SW480 (cell line): Measurements from ENCODE around the gene DRGX.

ENCODE experiments used
- DNase-seq: peaks from one replicate; pipeline ENCODE4 v3.0.0-alpha.2; 2016; ENCODE audit warnings: low spot score

DRGX gene

DNA sequence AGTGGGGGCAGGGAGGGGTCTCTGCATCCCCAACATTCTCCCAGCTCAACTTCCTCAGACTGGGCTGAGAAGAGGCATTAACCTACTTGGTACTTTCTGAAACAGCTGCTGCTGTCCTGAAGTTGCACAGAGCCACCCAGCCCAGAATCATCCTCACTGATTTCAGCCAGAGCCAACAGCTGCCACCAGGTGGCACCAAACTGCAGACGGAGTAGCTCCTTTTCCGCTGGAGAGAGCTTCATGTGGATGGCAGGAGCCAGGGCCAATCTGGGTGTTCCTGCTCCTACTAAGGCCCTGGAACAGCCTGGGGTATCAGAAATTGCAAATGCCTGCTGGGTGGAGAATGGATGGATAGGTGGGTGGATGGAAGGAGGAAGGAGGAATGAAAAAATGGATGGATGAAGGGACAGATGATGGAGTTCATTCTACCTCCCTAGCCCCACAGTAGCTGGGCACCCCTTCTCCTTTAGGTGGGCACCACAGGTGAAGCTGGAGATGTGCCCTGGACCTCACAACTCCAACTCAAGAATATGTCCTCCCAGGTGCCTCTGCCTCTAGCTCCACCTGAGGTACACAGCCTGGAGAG, 11.8 kb upstream of the DRGX start:
- DNase-seq: peak; percentile 59

DNA sequence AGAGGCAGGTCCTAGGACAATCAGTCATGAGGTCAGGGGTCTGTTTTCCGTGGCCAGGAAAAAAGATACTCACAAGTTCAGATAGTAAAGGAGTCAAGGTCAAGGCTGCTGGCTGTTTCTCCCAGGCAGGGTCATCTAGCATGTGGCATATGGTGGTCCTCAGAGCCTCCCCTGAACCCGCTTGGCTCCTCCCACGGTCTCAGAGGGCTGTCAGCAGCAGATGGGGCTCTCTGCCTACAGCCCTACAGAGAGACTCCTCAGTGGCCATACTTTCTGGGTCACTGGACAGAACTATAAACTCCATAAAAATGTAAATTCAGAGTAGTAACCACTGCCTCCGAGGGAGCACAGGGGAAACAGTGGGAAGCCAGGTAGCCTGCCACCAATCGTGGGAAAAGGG, 11.3 kb upstream of the DRGX start:
- DNase-seq: no peak

DNA sequence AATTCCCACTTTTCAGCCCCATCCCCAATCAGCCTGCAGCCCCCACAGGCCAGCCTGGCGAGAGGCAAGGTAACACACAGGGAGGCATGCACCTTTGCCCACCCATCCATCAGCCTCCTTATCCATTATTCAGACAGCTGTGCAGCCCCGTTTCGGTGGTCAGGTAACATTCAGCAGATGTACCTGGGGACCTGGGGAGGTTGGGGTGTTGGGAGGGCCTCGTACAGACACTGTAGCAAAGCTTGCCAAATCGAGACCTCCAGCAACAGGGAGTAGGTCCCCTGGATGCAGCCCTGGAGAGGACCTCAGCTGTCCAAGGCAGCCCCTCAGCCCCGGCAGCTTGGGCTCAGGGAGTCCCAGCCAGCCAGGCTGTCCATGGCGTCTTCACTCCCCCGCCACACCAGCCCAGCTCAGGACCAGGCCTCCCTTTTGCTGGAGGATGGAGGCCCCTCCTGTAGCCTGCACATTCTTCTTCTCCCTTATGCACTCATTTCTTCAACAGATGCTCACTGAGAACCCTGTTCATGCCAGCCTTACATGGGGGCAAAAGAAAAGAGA, 8.5 kb upstream of the DRGX start:
- DNase-seq: no peak

DNA sequence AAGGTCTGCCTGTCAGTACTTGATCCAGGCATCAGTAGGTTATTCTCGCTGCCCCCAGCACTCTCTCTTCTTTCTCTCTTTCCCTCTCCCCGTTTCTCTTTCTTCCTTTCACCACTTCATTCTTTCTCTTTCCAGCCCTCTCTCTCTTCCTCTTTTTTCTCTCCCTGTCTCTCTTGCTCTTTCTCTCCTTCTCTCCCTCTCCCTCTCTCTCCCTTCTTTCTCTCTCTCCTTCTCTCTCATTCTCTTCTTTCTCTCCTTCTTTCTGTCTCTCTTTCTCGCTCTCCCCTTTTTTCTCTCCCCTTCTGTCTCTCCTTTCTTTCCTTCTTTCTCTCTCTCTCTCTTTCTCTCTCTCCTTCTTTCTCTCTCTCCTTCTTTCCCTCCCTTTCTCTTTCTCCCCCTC, 7.5 kb upstream of the DRGX start:
- no peak for DNase-seq

DNA sequence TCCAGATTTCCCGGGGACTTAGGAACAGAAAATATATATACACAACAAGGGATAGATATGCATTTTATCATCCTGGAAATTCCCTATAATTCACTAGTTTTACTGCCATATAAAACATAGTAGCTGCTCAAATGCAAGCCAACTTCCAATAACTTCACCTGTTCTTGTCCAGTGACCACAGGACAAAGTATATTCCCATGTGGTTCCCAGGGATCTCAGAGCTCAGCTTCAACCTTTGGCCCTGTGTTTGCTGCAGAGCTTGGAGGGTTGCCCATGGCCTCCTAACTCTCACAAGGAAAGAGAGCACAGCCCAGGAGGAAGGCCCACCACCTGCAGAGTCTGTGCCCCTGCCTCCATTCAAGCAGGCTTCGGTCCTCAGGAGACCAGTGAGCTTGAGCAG, 4.5 kb upstream of the DRGX start:
- DNase-seq: no peak

DNA sequence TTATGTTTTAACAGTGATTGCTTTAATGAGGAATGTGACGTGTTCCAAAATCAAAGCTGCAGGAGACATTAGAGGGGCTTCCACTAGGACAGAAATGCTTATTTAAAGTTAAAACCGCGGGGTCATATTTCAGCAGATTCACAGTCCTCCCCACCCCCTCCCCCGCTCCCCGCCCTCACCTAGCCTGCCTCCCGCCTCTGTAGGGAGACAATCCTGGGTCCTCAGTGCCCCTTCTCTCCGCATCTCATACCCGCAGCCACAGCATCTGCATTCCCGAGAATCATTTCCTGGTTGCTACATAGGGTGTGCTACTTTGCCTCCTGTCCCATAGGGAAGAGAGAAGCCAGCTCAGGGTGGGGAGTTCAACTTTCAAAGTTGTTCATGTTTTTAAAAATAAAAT, 3.1 kb upstream of the DRGX start:
- DNase-seq: no peak

DNA sequence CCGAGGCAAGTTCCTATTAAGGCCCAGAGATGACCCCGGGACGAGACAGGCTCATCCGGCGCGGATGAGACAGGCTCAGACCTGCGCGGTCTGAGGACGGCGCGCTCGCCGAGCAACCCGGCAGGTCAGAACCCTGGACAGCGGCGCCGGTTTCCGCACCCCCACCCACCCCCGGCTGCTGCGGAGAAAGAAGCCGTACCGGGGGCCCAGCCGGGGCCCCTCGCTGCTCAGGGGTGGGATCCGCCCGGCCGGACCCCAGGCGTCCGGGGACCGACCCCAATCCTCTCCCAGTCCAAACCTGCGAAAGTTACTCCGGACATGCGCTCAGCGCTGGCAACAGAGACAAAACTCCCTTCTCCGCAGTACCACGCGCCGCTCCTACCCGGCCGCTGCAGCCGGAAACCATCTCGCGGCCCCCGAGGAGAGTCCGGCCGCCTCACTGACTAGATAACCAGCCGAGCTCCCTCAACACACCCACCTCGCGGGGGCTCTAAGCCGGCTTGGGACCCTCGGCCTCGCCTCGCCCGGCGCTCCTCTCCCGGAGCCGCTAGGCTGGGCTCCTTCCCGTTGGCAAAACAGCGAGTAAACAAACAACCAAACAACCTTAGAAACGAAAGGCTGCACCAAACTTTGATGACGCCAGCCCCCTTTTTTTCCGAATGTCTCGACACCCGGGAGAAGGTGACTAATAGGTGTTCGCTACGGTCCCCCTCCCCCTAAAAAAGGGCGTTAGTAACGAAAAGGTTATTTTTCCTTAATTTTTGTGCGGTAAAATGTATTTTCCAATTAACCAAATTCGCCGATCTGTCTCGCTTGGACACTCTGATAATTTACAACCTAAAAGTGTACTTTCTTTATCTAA, 2.3 kb upstream of the DRGX start:
- DNase-seq: no peak

DNA sequence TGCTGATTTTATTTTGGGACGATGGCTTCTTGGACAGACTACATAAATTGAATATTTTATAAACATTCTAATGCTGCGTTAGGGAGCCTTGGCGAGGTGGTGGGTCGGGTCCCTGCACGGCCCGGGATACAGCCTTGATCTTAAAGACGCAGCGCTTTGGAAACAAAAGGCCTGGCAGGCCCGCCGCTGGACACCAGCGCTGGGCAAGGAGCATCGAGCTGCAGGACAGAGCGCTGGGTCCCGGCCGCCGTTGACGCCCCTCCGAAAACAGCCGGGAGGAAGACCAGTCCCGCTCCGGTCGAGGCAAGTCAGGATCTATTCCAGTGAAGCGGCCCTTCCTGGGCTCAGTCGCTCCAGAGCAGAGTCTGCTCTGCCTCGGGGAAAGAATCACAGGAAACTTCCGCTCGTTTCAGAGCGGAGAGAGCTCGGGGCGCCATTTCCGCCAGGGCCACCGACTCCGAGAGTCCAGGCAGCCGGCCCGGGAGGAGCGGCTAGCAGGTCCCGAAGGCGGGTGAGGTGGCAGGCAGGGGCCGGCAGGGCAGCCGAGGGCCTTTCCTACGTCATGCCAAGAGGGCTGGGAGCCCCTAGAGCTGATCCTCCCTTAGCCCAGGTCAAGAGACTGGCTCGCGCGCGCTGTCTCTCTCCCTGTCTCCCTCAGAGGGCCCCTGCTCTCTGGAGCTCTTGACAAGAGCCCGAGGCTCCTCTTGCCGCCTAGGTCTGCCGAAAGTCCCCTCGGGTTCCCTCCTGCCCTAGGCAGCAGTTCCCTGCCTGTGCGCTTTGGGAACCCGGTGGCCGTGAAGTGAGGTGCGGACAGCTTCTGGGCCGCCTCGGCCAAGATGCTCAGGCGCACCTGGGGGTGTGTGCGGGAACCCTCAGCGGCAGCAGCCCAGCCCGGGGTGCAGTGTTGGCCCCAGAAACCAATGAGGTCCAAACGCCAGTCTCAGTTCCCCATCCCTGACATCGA, 1.4 kb upstream of the DRGX start:
- no peak for DNase-seq

DNA sequence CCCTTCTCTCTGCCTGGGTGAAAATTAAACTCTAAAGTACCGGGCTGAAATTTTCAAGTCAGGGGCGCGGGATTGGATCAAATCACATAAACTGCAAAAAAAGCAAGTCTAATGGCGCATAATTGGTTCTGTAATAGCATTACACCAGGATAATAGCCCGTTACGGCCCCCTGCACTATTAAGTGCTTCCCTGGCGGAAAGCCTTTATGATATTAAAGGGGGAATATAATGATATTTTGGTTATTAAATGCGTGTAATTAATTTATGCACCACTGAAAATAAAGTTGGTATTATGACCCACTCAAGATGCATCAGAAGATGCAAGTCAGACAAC, 744 bp upstream of the DRGX start:
- DNase-seq: no peak

DNA sequence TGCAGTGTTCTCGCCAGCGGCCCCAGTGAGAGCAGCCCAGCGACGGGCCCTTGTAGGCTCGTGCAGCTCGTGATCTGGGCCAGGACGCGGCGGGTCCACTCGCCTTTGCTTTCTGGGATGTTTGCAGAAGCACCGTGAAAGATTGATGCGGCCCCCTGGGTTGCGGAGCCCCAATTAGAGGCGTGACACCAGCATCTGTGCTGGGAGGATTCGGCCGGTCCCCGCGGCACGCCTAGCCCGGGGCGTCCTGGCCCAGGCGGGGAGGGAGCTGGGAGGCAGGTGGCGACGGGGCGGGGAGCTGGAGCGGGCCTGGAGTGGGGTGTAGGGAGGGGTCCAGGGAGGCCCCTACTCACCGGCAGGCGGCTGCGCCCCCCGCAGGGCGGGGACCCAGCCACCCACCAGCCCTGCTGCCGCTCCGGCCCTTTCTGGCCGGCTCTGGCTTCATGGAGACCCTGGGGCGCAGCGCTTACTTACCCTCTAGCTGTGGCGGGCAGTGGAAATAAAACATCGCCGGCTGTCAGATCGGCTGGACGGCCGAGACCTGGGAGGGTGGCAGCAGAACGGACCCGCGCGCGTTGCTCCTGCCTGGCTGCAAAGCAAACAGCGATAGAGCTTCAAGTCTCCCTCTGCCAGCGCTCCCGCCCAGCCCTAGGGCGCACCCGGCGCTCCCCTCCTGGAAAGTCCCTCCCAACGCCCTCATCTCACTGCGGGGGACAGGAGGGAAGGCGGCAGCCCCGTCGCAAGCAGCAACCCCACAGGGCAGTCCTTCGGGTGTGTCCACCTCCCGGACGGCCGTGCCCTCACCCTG, 752 bp downstream of the DRGX start:
- peak; percentile 6 for DNase-seq

DNA sequence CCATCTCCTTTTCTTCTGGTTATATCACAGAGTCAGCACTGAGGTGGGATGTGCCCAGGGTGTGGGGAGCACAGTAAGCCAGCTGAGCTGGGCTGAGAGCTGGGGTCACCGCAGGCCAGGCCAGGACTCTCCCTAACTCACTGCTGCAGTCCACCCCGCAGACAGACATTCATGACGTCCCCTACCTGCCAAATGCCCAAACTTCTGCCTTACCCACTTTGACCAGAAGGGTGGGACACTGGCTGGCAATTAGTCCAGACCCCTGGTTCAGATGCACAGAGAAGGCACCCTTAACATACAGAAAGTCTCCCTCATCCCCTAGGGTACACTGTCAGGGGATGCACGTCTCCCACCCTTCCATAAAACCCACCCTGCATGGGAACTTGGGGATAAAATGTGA, 2.1 kb downstream of the DRGX start:
- no peak for DNase-seq

DNA sequence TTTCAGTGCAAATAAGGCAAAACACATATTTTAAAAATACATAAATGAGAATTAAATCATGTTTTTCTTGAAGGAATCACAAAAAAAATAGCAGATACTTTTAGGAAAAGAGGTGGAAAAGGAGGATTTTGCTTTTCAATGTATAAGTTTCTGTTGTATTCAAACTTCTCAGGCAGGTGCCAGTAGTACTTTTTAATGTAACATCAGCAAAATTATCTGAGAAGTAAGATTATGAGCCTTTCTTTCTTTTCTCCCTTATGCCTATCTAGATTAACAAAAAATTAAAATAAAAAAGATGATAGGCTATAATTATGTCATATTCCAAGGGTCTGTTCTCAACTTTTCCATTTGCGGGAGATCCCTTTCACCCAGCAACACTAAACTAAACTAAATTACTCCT, 2.6 kb downstream of the DRGX start:
- no peak for DNase-seq

DNA sequence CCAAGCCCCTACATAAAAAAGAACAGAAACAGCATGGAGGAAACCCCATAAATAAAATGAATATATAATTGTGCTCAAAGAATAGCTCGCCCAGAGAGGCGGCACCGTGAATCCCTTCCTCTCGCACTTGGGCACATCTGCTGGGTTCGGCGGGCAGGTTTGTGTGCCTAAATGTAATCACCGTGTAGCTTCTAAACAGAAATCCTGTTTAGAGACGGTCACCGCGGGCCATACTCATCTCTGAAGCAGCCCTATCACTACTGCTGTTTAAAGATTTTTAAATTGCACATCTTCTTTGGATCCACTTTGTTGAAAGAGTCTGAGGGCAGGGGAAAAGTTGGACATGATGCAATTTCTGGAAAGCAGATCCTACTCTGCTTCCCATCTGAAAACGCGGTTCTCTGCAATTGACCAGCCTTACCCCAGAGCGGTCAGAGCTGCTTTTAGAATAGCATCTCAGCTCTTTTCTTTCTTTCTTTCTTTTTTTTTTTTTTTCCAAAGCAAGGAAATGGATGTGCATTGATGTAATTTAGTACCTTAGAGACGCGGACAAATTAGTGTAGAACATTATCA, 6.4 kb downstream of the DRGX start:
- DNase-seq: no peak

DNA sequence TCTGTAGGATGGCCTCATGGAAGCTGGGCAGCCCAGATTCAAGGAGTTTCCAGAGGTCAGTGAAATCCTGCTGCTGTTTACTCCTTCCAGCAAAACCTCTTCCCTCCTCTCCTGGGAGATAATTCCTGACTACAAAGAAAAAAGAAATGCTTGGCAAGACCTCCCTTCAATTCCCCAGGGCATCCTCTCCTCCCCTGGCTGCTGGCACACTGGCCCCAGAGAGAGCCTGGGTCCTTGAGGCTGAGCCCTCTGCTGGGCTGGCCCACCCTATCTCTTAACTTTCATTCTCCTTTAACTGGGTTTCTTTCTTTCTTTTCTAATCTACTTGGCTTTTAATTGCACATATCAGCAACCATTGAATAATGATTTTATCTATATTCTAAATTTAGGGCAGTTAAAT, 7.7 kb downstream of the DRGX start:
- no peak for DNase-seq

DNA sequence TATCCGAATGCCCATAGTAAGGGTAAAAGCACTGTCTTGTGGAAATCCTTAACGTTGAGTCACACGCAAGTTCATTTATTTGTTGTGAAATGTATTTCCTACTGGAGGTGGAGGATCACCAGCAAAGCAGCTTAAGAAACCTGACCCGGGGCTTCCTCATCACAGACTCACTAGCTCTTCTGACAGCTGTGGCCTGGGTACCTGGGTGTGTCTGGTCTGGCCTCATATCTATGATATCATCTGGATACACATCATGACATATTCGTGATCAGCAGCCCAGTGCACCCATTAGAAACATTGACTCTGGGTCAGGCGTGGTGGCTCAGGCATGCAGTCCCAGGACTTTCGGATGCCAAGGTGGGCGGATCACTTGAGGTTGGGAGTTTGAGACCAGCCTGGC, 8.8 kb downstream of the DRGX start:
- DNase-seq: no peak

DNA sequence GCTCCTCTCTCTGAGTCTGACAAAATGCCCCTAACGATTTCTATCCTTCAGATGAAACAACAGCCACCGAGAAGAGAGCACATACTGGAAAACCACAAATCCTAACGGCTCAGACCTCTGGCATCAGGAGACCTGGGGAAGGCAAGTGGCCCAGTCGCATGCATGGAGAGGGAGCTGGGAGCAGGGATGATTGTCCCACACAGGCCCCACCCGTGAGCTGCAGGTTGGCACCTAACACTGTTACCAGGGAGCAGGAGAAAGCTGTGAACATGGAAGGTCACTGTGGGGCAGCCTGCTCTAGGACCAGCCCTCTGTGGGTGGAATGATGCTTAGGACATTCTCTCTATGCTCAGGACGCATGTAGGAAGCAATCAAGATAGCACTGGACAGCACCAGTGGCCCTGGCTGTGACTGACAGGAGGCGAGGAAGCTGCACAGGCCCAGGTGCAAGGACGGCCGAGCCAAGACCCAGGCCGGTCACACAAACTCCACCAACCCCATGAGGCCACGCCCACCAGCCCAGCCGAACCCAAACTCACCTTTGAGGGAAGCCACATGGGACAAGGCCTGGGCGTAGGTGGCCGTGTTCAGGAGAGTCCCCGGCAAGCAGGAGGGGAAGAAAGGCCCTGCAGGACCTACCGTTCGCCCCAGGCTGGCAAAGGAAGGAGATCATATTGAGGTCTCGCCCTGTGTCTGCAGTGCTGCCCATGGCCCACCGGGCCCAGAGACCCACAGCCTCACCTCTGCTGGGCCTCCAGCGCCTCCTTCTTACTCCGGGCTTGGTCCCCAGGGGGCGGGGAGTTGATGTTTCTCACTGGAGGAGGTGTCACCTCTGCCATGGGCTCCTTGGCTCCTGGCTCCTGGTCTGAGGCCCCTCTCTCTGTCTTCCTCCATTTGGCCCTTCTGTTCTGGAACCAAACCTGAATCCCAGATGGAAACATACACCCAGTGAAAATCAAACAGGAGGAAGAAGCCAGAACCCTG, 9.7 kb downstream of the DRGX start:
- DNase-seq: no peak

DNA sequence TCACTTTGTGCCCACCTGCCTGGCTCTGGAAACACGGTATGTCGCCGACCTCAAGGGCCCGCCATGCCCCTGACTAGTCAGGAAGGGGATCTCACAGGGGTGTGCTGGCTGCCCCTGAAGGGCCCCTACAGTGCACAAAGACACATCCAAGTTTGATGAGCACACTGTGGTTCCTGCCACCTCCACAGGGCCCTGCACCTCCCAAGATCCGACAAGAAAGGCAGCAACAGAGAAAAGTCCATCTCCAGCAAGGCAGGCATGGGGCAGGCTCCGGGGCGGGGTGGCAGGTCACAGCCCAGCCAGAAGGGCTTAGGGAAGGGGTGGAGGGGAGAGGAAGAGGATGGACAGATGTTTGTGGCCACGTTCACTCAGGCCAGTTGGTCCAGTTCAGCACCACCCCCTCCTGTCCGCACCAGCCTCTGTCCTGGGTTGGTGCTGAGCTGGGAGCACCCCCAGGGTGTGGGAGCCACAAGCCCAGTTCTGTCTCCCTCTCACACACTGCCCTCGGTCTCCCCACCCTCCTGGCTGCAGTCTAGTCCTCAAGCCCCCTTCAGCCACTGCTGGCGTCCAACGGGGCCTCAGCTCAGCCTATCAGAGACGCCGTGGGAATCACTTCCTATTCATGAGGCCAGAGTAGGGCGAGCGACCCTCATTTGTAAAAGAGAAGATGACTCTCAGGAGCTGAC, 11.5 kb downstream of the DRGX start:
- no peak for DNase-seq

DNA sequence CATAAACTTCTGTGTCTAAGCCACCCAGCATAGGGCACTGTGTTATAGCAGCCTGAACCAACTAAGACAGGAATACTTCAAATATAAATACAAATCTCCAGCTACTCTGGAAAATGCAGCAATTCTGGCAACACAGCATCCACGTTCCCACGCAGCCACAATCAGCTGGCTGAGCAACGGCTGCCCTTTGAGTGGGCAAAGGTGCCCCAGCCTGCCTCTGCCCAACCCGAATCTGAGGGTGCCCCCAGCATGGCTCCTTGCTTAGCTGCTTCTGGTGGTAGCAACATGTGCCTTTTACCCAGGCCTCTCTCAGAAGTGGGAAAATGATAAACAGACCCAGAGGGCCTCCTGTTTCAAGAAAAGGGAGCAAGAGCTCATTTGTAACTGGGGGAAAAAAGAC, 12.0 kb downstream of the DRGX start:
- DNase-seq: no peak

DNA sequence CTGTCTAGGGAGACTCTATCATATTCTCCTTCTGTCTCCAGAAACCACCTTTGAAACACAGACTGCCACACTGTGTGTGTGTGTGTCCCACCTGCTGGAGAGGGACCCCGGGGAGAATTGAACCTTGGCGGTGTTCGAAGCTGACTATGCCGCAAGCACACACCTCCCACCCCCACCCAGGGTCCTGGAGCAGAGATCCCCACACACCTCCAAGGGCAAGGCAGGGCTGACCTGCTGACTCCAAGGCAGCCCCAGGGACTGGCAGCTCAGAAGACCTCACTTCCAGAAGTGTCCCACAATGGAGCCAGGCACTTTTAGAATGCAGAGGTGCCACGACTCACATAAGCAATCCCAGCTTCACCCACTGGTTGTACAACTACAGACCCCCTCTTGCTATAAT, 13.1 kb downstream of the DRGX start:
- DNase-seq: no peak

DNA sequence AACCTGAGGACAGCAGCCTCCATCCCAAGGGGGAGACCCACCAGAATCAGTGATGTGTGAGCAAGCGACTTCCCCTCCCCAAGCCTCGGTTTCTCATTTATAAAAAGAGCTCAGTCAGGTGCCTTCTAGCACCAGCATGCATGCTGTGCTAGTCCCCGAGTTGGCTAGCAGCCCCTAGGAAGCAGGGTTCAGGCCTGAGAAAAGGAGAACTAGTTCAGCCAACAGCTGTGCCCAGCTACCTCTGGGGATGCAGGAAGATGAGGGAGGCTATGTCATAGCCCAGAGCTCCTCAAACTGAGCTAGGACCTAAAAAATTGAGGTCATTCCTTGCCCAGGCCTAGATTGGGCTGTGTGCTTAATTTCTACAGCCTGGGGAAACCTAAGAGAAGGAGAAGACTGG, 13.7 kb downstream of the DRGX start:
- no peak for DNase-seq
